T-cell (primary cell): ENCODE results near the gene PDCD6IP. TPM values are rescaled to one million over a fixed set of nuclear protein-coding genes. Genes with fewer than 3 reads are reported as not detected.
A peak's percentile ranks its signal among the peaks of the same experiment; 100 is the strongest.
"Not testable (repeated sequence)": the region's sequence is repeated elsewhere in the genome, so short reads cannot be mapped to it uniquely, and the experiment has no call there.

ENCODE experiments used
- ATAC-seq, 4 experiments: fragments of 200-7000 bp in 3 of 4; fragments of 150-1000 bp in 1 of 4; cut with Tn5 transposase; replicated peaks in 1 of 4; 1 replicate in 3 of 4; 2 replicates in 1 of 4; pipeline ENCODE4 v1.10.0; 2021; ENCODE audit warnings: moderate library complexity in 3 of 4, mild to moderate bottlenecking in 2 of 4, moderate number of reproducible peaks in 1 of 4
- CTCF ChIA-PET, 2 donors: fragments of 300-600 bp; sonication (Branson Sonifier 250); formaldehyde crosslinking; loops; one replicate each; lab custom pipeline; 2022; ENCODE audit warnings: antibody characterized with exemption in 2 of 2; lab: Charles Lee
- POLR2A ChIA-PET, 2 donors: fragments of 300-600 bp; sonication (Branson Sonifier 250); formaldehyde crosslinking; loops; one replicate each; lab custom pipeline; 2022; ENCODE audit warnings: antibody characterized with exemption in 2 of 2; lab: Charles Lee
- DNase-seq, 35 experiments: peaks; one replicate each; pipeline versions ENCODE4 v3.0.0 to v3.0.0-alpha.2; 2013 to 2023
- H3K27ac ChIP-seq: one replicate; pipeline ENCODE4 v1.5.1; 2013; ENCODE audit warnings: low read length
- H3K27me3 ChIP-seq, 2 experiments: replicated peaks in 1 of 2; 1 replicate in 1 of 2; 2 replicates in 1 of 2; pipeline versions ENCODE4 v1.6.1 to v1.7.0; 2013; ENCODE audit warnings: low read length in 1 of 2, mixed read lengths in 1 of 2; ENCODE audit not compliant: control insufficient read depth in 2 of 2, insufficient read depth in 2 of 2; ENCODE audit errors: extremely low read depth in 1 of 2
- H3K36me3 ChIP-seq, 2 donors: 1 replicate in 1 of 2; 2 replicates in 1 of 2; pipeline versions ENCODE4 v1.6.1 to v1.7.0; 2013; ENCODE audit warnings: low read length in 1 of 2; ENCODE audit not compliant: control insufficient read depth in 2 of 2, insufficient read depth in 1 of 2; ENCODE audit errors: extremely low read depth in 1 of 2
- H3K4me1 ChIP-seq, 2 experiments: 1 replicate in 1 of 2; 2 replicates in 1 of 2; pipeline versions ENCODE4 v1.6.1 to v1.7.0; 2013; ENCODE audit warnings: low read length in 2 of 2, mixed read lengths in 1 of 2; ENCODE audit not compliant: insufficient read depth in 2 of 2, control insufficient read depth in 1 of 2; ENCODE audit errors: extremely low read depth in 1 of 2
- H3K4me3 ChIP-seq, 2 donors: 1 replicate in 1 of 2; 2 replicates in 1 of 2; pipeline versions ENCODE4 v1.5.1 to v1.7.0; 2013; ENCODE audit warnings: mild to moderate bottlenecking in 2 of 2, low read length in 1 of 2, moderate library complexity in 1 of 2; ENCODE audit not compliant: control insufficient read depth in 1 of 2; ENCODE audit errors: extremely low read depth in 1 of 2
- H3K9me3 ChIP-seq: 2 replicates; pipeline ENCODE4 v1.7.0; 2013
- H3K27ac Mint-ChIP-seq, 2 donors: one replicate each; pipeline ENCODE4 v1.8.0; 2020 to 2021; ENCODE audit warnings: mild to moderate bottlenecking in 2 of 2, mixed read lengths in 2 of 2
- H3K27me3 Mint-ChIP-seq, 2 donors: one replicate each; pipeline ENCODE4 v1.8.0; 2021 to 2022; ENCODE audit warnings: mixed read lengths in 2 of 2
- H3K36me3 Mint-ChIP-seq: one replicate; pipeline ENCODE4 v1.8.0; 2021; ENCODE audit warnings: mixed read lengths
- H3K4me1 Mint-ChIP-seq, 3 donors: one replicate each; pipeline ENCODE4 v1.8.0; 2020 to 2022; ENCODE audit warnings: mixed read lengths in 3 of 3, mild to moderate bottlenecking in 1 of 3
- H3K4me3 Mint-ChIP-seq, 3 donors: one replicate each; pipeline ENCODE4 v1.8.0; 2020 to 2022; ENCODE audit warnings: mild to moderate bottlenecking in 3 of 3, mixed read lengths in 3 of 3, moderate library complexity in 3 of 3
- H3K9me3 Mint-ChIP-seq, 3 donors: one replicate each; pipeline ENCODE4 v1.8.0; 2020 to 2022; ENCODE audit warnings: mixed read lengths in 3 of 3
- WGBS: methylation state at CpG from one replicate; pipeline ENCODE4 v1.1.5; 2013; ENCODE audit warnings: missing lambda C conversion rate; ENCODE audit not compliant: insufficient coverage; 5-methylcytosine and 5-hydroxymethylcytosine counted together
- total RNA-seq, 35 experiments: library from RNA in 6 of 35; stranded (reverse) in 6 of 35; fragments of 120-200 nt in 1 of 35; gene quantifications; one replicate each; pipeline versions ENCODE4 v1.2.1 to v1.2.4 and lab custom pipeline; 2013 to 2026

Gene PDCD6IP
- total RNA-seq, 5 donors from 2014 or later (not counting 1 experiment from before 2014, with no cell fraction given): 139 to 216 (median 189) TPM

GRCh38 chr3:33833408-33834095 is 35.1 kb downstream of the PDCD6IP start:
- Histone ChIP-seq H3K27ac (no peak overlapping the region), H3K36me3 (peaks cover 0 to 22% of the 10 kb centered on the region in 2 donors), H3K27me3 (no peaks in the 10 kb centered on the region), H3K9me3 (no peaks in the 10 kb centered on the region), H3K4me3 (no peak overlapping the region), H3K4me1 (peaks cover 0 to 3% of the 10 kb centered on the region in 2 experiments)
- Mint-ChIP-seq H3K27ac (peak overlapping the region; percentile 68 to 75), H3K4me3 (peak overlapping the region in 1 of 3 donors; percentile 21), H3K9me3 (peaks cover 0 to 3% (median 0%) of the 10 kb centered on the region in 3 donors), H3K4me1 (peaks cover 29 to 30% (median 29%) of the 10 kb centered on the region in 3 donors), H3K27me3 (no peaks in the 10 kb centered on the region), H3K36me3 (peaks cover 64% of the 10 kb centered on the region)
- CTCF ChIA-PET: no interaction called here
- WGBS: 80% methylated on average over 1 of the region's 1 CpG
- DNase-seq (no peak), ATAC-seq (no peak)
- POLR2A ChIA-PET: no interaction called here

- peaks cover 29 to 30% (median 29%) of the 10 kb centered on the region in 3 donors for H3K4me1 Mint-ChIP-seq
- Histone ChIP-seq H3K4me3 (no peak overlapping the region), H3K4me1 (peaks cover 0 to 3% of the 10 kb centered on the region in 2 experiments), H3K36me3 (peaks cover 0 to 18% of the 10 kb centered on the region in 2 donors), H3K27me3 (no peaks in the 10 kb centered on the region), H3K9me3 (no peaks in the 10 kb centered on the region), H3K27ac (no peak overlapping the region)
- ChIA-PET CTCF (no interaction called here), POLR2A (no interaction called here)
- peaks cover 63% of the 10 kb centered on the region for H3K36me3 Mint-ChIP-seq
- H3K4me3 Mint-ChIP-seq: peak overlapping the region in 2 of 3 donors; percentile 21 to 39
- H3K27ac Mint-ChIP-seq: peak overlapping the region; percentile 68 to 75
- no peak for ATAC-seq
- peaks cover 0 to 3% (median 0%) of the 10 kb centered on the region in 3 donors for H3K9me3 Mint-ChIP-seq
- whole genome bisulfite sequencing: no CpG with 5 or more reads among the region's 3 CpGs
- DNase-seq: no peak
- H3K27me3 Mint-ChIP-seq: no peaks in the 10 kb centered on the region
Observed at GRCh38 chr3:33834096-33834453, 35.6 kb downstream of the PDCD6IP start.

- peaks cover 55% of the 10 kb centered on the region for H3K36me3 Mint-ChIP-seq
- H3K4me1 Mint-ChIP-seq: peaks cover 17 to 20% (median 19%) of the 10 kb centered on the region in 3 donors
- CTCF ChIA-PET: not testable (repeated sequence)
Observed at GRCh38 chr3:33837182-33837581, 38.8 kb downstream of the PDCD6IP start.

GRCh38 chr3:33839283-33839682 is 40.9 kb downstream of the PDCD6IP start:
- H3K4me3 Mint-ChIP-seq: no peak overlapping the region
- H3K27me3 Mint-ChIP-seq: no peaks in the 10 kb centered on the region
- peaks cover under 1 to 3% (median under 1%) of the 10 kb centered on the region in 3 donors for H3K4me1 Mint-ChIP-seq
- no CpG with 5 or more reads among the region's 3 CpGs for WGBS
- no peak overlapping the region for H3K4me3 ChIP-seq
- ChIA-PET CTCF (no interaction called here), POLR2A (no interaction called here)
- no peaks in the 10 kb centered on the region for H3K9me3 ChIP-seq
- peaks cover 0 to 3% (median 0%) of the 10 kb centered on the region in 3 donors for H3K9me3 Mint-ChIP-seq
- ATAC-seq (no peak), DNase-seq (no peak)
- no peak overlapping the region for H3K27ac Mint-ChIP-seq
- no peak overlapping the region for H3K27ac ChIP-seq
- H3K4me1 ChIP-seq: no peaks in the 10 kb centered on the region
- no peaks in the 10 kb centered on the region for H3K27me3 ChIP-seq
- peaks cover 46% of the 10 kb centered on the region for H3K36me3 Mint-ChIP-seq
- peaks cover 0 to 19% of the 10 kb centered on the region in 2 donors for H3K36me3 ChIP-seq

More at GRCh38 chr3:33837182-33837581, 38.8 kb downstream of the PDCD6IP start:
- H3K9me3 Mint-ChIP-seq, H3K4me3 Mint-ChIP-seq, H3K27me3 Mint-ChIP-seq, POLR2A ChIA-PET, H3K27ac Mint-ChIP-seq, DNase-seq, ATAC-seq, H3K27me3 ChIP-seq, H3K4me1 ChIP-seq, H3K9me3 ChIP-seq, H3K27ac ChIP-seq, H3K4me3 ChIP-seq: not testable (repeated sequence)
- peaks cover 0 to 18% of the 10 kb centered on the region in 2 donors for H3K36me3 ChIP-seq
- WGBS: no CpG with 5 or more reads among the region's 3 CpGs

GRCh38 chr3:33840179-33840578 is 41.7 kb downstream of the PDCD6IP start:
- Mint-ChIP-seq H3K9me3 (peaks cover 0 to 3% (median 0%) of the 10 kb centered on the region in 3 donors), H3K27ac (no peak overlapping the region), H3K27me3 (no peaks in the 10 kb centered on the region), H3K36me3 (peaks cover 43% of the 10 kb centered on the region), H3K4me1 (no peaks in the 10 kb centered on the region), H3K4me3 (no peak overlapping the region)
- Histone ChIP-seq H3K27ac (no peak overlapping the region), H3K4me3 (no peak overlapping the region), H3K36me3 (peaks cover 0 to 24% of the 10 kb centered on the region in 2 donors), H3K4me1 (no peaks in the 10 kb centered on the region), H3K27me3 (no peaks in the 10 kb centered on the region), H3K9me3 (no peaks in the 10 kb centered on the region)
- ATAC-seq (no peak), DNase-seq (no peak)
- ChIA-PET POLR2A (no interaction called here), CTCF (no interaction called here)
- WGBS: 100% methylated on average over 1 of the region's 2 CpGs

GRCh38 chr3:33848624-33849347 is 50.4 kb downstream of the PDCD6IP start:
- Mint-ChIP-seq H3K4me3 (peak overlapping the region in 2 of 3 donors; percentile 32 to 41), H3K4me1 (peaks cover 50 to 61% (median 50%) of the 10 kb centered on the region in 3 donors), H3K36me3 (peaks cover 34% of the 10 kb centered on the region), H3K27ac (peak overlapping the region; percentile 65 to 89), H3K9me3 (no peaks in the 10 kb centered on the region), H3K27me3 (no peaks in the 10 kb centered on the region)
- peak in 28 of 35 experiments; percentile 1 to 73 (median 14) for DNase-seq
- peak overlapping the region; percentile 25 for H3K27ac ChIP-seq
- no peaks in the 10 kb centered on the region for H3K27me3 ChIP-seq
- CTCF ChIA-PET: interaction anchor here in 1 of 2 donors (0.7 kb wide), 1 partner anchor 68 kb away, joined by 3 read pairs; no protein-coding TSS in a partner anchor
- H3K4me1 ChIP-seq: peaks cover 6 to 21% of the 10 kb centered on the region in 2 experiments
- ATAC-seq: peak; percentile 54 to 91 (median 74)
- peaks cover 0 to 22% of the 10 kb centered on the region in 2 donors for H3K36me3 ChIP-seq
- H3K9me3 ChIP-seq: no peaks in the 10 kb centered on the region
- H3K4me3 ChIP-seq: no peak overlapping the region
- 67% methylated on average over 6 of the region's 10 CpGs for WGBS
- POLR2A ChIA-PET: interaction anchor here in 1 of 2 donors (0.6 to 0.7 kb wide), 2 partner anchors 263 to 445 kb away, joined by 4 to 6 read pairs; no protein-coding TSS in a partner anchor
